H9 (cell line): ENCODE measurements around the gene BYSL. TPM values are rescaled to one million over a fixed set of nuclear protein-coding genes. Genes with fewer than 3 reads are reported as not detected.

Experiments used
- DNase-seq: peaks from one replicate; pipeline ENCODE4 v3.0.0-alpha.2; 2017
- H2AFZ ChIP-seq: one replicate; pipeline ENCODE4 v1.6.1; 2013; ENCODE audit warnings: mild to moderate bottlenecking, low read length, control low read depth, moderate library complexity
- H2AK5ac ChIP-seq: 2 replicates; pipeline ENCODE4 v1.6.1; 2013; ENCODE audit warnings: low read length, control low read depth, mixed read lengths; ENCODE audit not compliant: insufficient read length
- H2BK120ac ChIP-seq: one replicate; pipeline ENCODE4 v1.6.1; 2013; ENCODE audit warnings: low read depth, mild to moderate bottlenecking, low read length, control low read depth, inconsistent platforms; ENCODE audit not compliant: poor library complexity, severe bottlenecking
- H2BK12ac ChIP-seq: 2 replicates; pipeline ENCODE4 v1.6.1; 2013; ENCODE audit warnings: low read length, control low read depth, mixed read lengths, low read depth; ENCODE audit not compliant: insufficient read length
- H2BK15ac ChIP-seq: 2 replicates; pipeline ENCODE4 v1.6.1; 2013; ENCODE audit warnings: low read depth, low read length, control low read depth
- H2BK20ac ChIP-seq: one replicate; pipeline ENCODE4 v1.6.1; 2013; ENCODE audit warnings: low read depth, mild to moderate bottlenecking, low read length, control low read depth, inconsistent platforms; ENCODE audit not compliant: poor library complexity, severe bottlenecking
- H2BK5ac ChIP-seq: 2 replicates; pipeline ENCODE4 v1.6.1; 2013; ENCODE audit warnings: low read length, control low read depth, mixed read lengths; ENCODE audit not compliant: insufficient read length
- H3K14ac ChIP-seq: 2 replicates; pipeline ENCODE4 v1.6.1; 2013; ENCODE audit warnings: low read length, control low read depth; ENCODE audit not compliant: insufficient read depth
- H3K18ac ChIP-seq: 2 replicates; pipeline ENCODE4 v1.6.1; 2013; ENCODE audit warnings: low read depth, mild to moderate bottlenecking, mixed read lengths, low read length, control low read depth; ENCODE audit not compliant: insufficient read length
- H3K23ac ChIP-seq: 2 replicates; pipeline ENCODE4 v1.6.1; 2013; ENCODE audit warnings: low read length, control low read depth, mixed read lengths, low read depth; ENCODE audit not compliant: insufficient read length
- H3K23me2 ChIP-seq: 2 replicates; pipeline ENCODE4 v1.6.1; 2013; ENCODE audit warnings: low read depth, mild to moderate bottlenecking, mixed read lengths, low read length, control low read depth; ENCODE audit not compliant: insufficient read length, poor library complexity, severe bottlenecking
- H3K27ac ChIP-seq: 2 replicates; pipeline ENCODE4 v1.5.1; 2013; ENCODE audit warnings: low read length, control low read depth, mixed read lengths, low read depth; ENCODE audit not compliant: insufficient read length
- H3K27me3 ChIP-seq: 2 replicates; pipeline ENCODE4 v1.6.1; 2013; ENCODE audit warnings: low read length, control low read depth, inconsistent platforms; ENCODE audit not compliant: insufficient read depth
- H3K4ac ChIP-seq: 2 replicates; pipeline ENCODE4 v1.6.1; 2013; ENCODE audit warnings: low read depth, mild to moderate bottlenecking, control low read depth, inconsistent platforms, low read length, moderate library complexity
- H3K4me1 ChIP-seq: 2 replicates; pipeline ENCODE4 v1.6.1; 2013; ENCODE audit warnings: low read length, control low read depth, inconsistent platforms; ENCODE audit not compliant: insufficient read depth
- H3K4me2 ChIP-seq: 2 replicates; pipeline ENCODE4 v1.6.1; 2013; ENCODE audit warnings: low read length, control low read depth, mixed read lengths; ENCODE audit not compliant: insufficient read length, insufficient read depth
- H3K56ac ChIP-seq: 2 replicates; pipeline ENCODE4 v1.6.1; 2013; ENCODE audit warnings: low read depth, mild to moderate bottlenecking, mixed read lengths, low read length, control low read depth; ENCODE audit not compliant: insufficient read length
- H3K79me1 ChIP-seq: 2 replicates; pipeline ENCODE4 v1.6.1; 2013; ENCODE audit warnings: low read depth, mild to moderate bottlenecking, moderate library complexity, low read length, control low read depth, inconsistent platforms; ENCODE audit not compliant: insufficient read depth, poor library complexity, severe bottlenecking
- H3K79me2 ChIP-seq: 2 replicates; pipeline ENCODE4 v1.6.1; 2013; ENCODE audit warnings: low read length, control low read depth, inconsistent platforms; ENCODE audit not compliant: insufficient read depth
- H3K9ac ChIP-seq: 2 replicates; pipeline ENCODE4 v1.6.1; 2013; ENCODE audit warnings: low read length, control low read depth, mixed read lengths; ENCODE audit not compliant: insufficient read length; ENCODE audit errors: extremely low read depth
- H3K9me3 ChIP-seq: one replicate; pipeline ENCODE4 v1.6.1; 2013; ENCODE audit warnings: low read depth, low read length, inconsistent platforms; ENCODE audit not compliant: control insufficient read depth
- H3T11ph ChIP-seq: one replicate; pipeline ENCODE4 v1.6.1; 2013; ENCODE audit warnings: mild to moderate bottlenecking, low read length, control low read depth, inconsistent platforms
- H4K20me1 ChIP-seq: one replicate; pipeline ENCODE4 v1.6.1; 2013; ENCODE audit not compliant: control insufficient read depth, insufficient read length, insufficient read depth
- H4K5ac ChIP-seq: 2 replicates; pipeline ENCODE4 v1.6.1; 2013; ENCODE audit warnings: low read depth, mild to moderate bottlenecking, mixed read lengths, low read length, control low read depth; ENCODE audit not compliant: insufficient read length
- H4K8ac ChIP-seq: replicated peaks from 2 replicates; pipeline ENCODE4 v1.6.1; 2013; ENCODE audit warnings: low read length, control low read depth, mixed read lengths, low read depth; ENCODE audit not compliant: insufficient read length
- H4K91ac ChIP-seq: 2 replicates; pipeline ENCODE4 v1.6.1; 2013; ENCODE audit warnings: low read depth, mild to moderate bottlenecking, moderate library complexity, mixed read lengths, low read length, control low read depth; ENCODE audit not compliant: insufficient read length
- H3K27ac Mint-ChIP-seq, 3 experiments: 2 replicates in 2 of 3; 3 replicates in 1 of 3; pipeline ENCODE4 v1.8.0; 2020 to 2021; ENCODE audit warnings: mixed read lengths in 3 of 3, mild to moderate bottlenecking in 1 of 3, moderate library complexity in 1 of 3
- H3K27me3 Mint-ChIP-seq: 2 replicates; pipeline ENCODE4 v1.8.0; 2021; ENCODE audit warnings: low read depth, mild to moderate bottlenecking, moderate library complexity, mixed read lengths
- H3K36me3 Mint-ChIP-seq, 3 experiments: 2 replicates in 2 of 3; 3 replicates in 1 of 3; pipeline ENCODE4 v1.8.0; 2020 to 2021; ENCODE audit warnings: low read depth in 3 of 3, mixed read lengths in 3 of 3; ENCODE audit not compliant: insufficient read depth in 1 of 3
- H3K4me1 Mint-ChIP-seq, 2 experiments: 2 replicates each; pipeline ENCODE4 v1.8.0; 2020; ENCODE audit warnings: mixed read lengths in 2 of 2
- H3K4me3 Mint-ChIP-seq, 2 experiments: 2 replicates in 1 of 2; 3 replicates in 1 of 2; pipeline ENCODE4 v1.8.0; 2020 to 2021; ENCODE audit warnings: mild to moderate bottlenecking in 2 of 2, mixed read lengths in 2 of 2, moderate library complexity in 1 of 2
- H3K9me3 Mint-ChIP-seq, 2 experiments: 2 replicates in 1 of 2; 3 replicates in 1 of 2; pipeline ENCODE4 v1.8.0; 2020; ENCODE audit warnings: mild to moderate bottlenecking in 2 of 2, mixed read lengths in 2 of 2, moderate library complexity in 1 of 2
- CTCF ChIP-seq: fragments of 200-600 bp; sonication (generic); conservative IDR thresholded peaks from 3 replicates; pipeline ENCODE4 v1.8.0; 2021; ENCODE audit warnings: antibody characterized with exemption, mild to moderate bottlenecking
- WGBS: extraction: QIAGEN DNeasy Blood & Tissue Kit; methylation state at CpG from one replicate; pipeline ENCODE4 v1.1.7; 2013; ENCODE audit warnings: missing lambda C conversion rate, low lambda C conversion rate, mixed read lengths; ENCODE audit not compliant: insufficient read length; ENCODE audit errors: extremely low coverage; 5-methylcytosine and 5-hydroxymethylcytosine counted together
- total RNA-seq: library from RNA; stranded (reverse); gene quantifications from 2 replicates; pipeline ENCODE4 v1.2.1, GENCODE V29; 2021

Gene BYSL
- total RNA-seq, 1 experiment from 2014 or later = 71.1 TPM

GRCh38 chr6:41938590-41939175 lies 17.4 kb downstream of the BYSL start:
- Histone ChIP-seq H3K56ac (no peak overlapping the region), H2AFZ (no peak overlapping the region), H3K9me3 (no peaks in the 10 kb centered on the region), H4K20me1 (peaks cover 3% of the 10 kb centered on the region), H3K9ac (no peak overlapping the region), H3K18ac (no peak overlapping the region), H2BK20ac (no peak overlapping the region), H3K14ac (no peak overlapping the region), H3T11ph (no peak overlapping the region), H4K8ac (no peak overlapping the region), H2BK12ac (no peak overlapping the region), H3K4me1 (peaks cover 16% of the 10 kb centered on the region; the same call in 1 of the 2 replicates), H4K5ac (no peak overlapping the region), H3K79me2 (no peaks in the 10 kb centered on the region), H2BK120ac (no peak overlapping the region), H3K4me2 (peak overlapping the region; percentile 81), H2BK5ac (no peak overlapping the region), H2AK5ac (no peak overlapping the region), H3K27me3 (no peaks in the 10 kb centered on the region), H4K91ac (no peak overlapping the region), H3K79me1 (no peaks in the 10 kb centered on the region), H3K27ac (no peak overlapping the region), H3K4ac (no peak overlapping the region), H2BK15ac (no peak overlapping the region), H3K23me2 (peaks cover 7% of the 10 kb centered on the region), H3K23ac (no peak overlapping the region)
- Mint-ChIP-seq H3K27ac (peak overlapping the region; percentile 93 to 97 (median 96)), H3K36me3 (peaks cover 9 to 32% (median 19%) of the 10 kb centered on the region in 3 experiments), H3K4me3 (peak overlapping the region; percentile 83 to 96), H3K4me1 (peaks cover 31 to 40% of the 10 kb centered on the region in 2 experiments), H3K9me3 (no peaks in the 10 kb centered on the region), H3K27me3 (peaks cover 5% of the 10 kb centered on the region)
- no peak for DNase-seq
- TF ChIP-seq CTCF = no peak
- WGBS = no CpG with 5 or more reads among the region's 5 CpGs
